Cardiac fibroblast (primary cell): Measurements from ENCODE around the gene MAN1A1.
A peak's percentile ranks its signal among the peaks of the same experiment; 100 is the strongest.

ENCODE experiments used
- DNase-seq, 2 donors: peaks; one replicate each; pipeline versions ENCODE4 v3.0.0 to v3.0.0-alpha.2; 2010; ENCODE audit warnings: low read depth in 2 of 2
- H3K4me3 ChIP-seq, 2 donors: replicated peaks in 1 of 2; 1 replicate in 1 of 2; 2 replicates in 1 of 2; pipeline ENCODE4 v1.5.1; 2011; ENCODE audit warnings: low read depth in 2 of 2, low read length in 2 of 2, mild to moderate bottlenecking in 2 of 2, moderate library complexity in 1 of 2
- CTCF ChIP-seq: IDR thresholded peaks from one replicate; pipeline ENCODE4 v1.5.1; 2011; ENCODE audit warnings: low read depth, mild to moderate bottlenecking, low read length, inconsistent platforms

MAN1A1 gene

DNA sequence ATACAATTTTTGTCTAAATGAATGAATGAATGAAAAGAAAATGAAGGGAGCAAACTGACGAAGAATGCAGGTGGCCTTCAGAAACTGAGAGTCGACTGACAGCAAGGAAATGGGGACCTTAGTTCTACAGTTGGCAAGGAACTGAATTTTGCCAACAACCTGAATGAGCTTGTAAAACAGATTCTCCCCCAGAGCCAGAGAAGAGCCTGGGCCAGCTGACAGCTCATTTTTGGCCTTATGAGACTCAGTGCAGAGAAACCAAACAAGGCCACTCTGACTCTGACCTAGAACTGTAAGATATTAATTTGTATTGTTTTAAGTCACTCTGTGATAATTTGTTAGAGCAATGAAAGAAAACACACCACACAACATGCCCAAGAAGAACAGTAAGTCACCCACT lies 21.8 kb downstream of the MAN1A1 start:
- no peak for DNase-seq
- H3K4me3 ChIP-seq, result no peak overlapping the region
- no peak for TF ChIP-seq CTCF

DNA sequence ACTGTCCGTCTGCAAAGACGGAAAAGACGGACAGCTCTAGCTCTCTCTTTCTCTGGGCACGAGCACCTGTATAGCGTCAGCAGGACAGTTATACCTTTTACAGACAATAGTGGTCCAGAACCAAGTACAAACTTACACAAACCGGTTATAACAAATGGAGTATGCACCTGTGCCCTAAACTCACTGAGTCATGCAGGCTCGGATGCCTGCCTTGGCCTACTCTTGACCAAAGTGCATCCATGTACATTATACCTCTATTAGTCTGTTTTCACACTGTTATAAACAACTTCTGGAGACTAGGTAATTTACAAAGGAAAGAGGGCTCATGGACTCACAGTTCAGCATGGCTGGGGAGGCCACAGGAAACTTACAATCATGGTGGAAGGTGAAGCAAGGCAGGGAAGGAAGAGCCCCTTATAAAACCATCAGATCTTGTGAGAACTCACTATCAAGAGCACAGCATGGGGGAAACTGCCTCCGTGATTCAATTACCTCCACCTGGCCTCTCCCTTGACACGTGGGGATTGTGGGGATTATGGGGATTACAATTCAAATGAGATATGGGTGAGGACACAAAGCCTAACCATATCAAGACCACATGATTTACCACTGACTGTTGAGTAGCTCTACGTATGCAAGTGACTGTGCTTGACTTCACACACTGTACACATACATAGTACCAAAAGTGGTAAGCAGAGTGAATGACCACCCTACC lies 23.1 kb downstream of the MAN1A1 start:
- no peak for DNase-seq
- no peak for TF ChIP-seq CTCF
- H3K4me3 ChIP-seq, result no peak overlapping the region

DNA sequence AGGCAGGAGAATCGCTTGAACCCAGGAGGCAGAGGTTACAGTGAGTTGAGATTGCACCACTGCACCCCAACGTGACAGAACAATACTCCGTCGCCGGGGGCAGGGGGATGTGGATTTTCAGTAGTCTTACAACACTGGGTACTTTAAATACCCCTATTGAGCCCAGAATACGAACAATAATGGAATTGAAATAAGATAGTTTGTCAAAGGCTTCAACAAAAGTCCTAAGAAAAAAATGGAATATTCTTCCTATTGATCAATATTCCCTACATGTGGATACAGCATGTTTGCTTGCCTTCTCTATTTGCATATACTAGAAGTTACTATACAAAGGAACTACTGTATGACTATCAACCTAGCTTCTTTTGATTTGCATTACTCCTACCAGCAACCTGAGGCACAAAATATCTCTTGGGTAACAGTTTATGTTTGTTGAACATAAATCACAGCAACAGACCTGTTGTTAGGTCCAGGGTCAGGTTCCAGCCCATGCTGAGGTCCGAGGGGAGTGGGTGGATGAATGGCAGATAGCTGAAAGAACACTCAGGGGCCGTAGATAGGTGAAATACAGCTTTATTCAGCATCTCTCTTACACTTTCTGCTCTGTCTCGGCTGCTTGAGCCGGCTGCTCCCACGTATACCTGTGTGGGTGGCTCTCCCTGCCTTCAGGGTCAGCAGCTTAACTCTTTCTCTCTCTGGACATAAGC lies 23.8 kb downstream of the MAN1A1 start:
- TF ChIP-seq CTCF, result no peak
- no peak for DNase-seq
- no peak overlapping the region for H3K4me3 ChIP-seq

DNA sequence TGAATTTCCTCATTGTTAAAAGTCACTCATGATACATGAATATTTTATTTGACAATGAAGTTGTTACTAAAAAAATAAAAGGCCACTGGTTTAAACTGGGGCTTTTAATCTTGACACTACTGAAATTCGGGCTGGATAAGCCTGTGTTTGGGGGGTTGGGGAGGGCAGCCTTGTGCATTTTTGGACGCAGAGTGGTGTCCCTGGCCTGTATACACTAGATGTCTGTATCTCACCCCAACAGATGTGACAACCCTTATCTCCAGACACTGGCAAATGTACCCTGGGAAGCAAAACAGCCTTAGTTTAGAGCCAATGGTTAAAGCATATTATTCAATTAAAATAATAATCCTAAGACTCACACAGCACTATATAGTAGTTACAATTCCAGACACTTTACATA lies 24.8 kb downstream of the MAN1A1 start:
- no peak for DNase-seq
- H3K4me3 ChIP-seq, result no peak overlapping the region
- TF ChIP-seq CTCF, result no peak

DNA sequence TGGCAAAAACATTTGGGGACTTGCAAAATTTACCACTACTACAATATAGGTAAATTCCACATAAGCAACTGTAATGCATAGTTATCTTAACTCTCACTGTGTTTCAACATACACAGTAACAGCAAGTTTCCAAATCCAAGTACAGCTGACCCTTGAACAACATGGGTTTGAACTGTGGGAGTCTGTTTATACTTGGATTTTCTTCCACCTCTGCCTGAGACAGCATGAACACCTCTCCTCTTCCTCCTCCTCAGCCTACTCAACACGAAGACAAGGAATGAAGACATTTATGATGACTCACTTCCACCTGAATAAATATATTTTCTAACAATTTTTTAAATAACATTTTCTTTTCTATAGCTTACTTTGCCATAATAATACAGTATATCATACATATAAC lies 25.6 kb downstream of the MAN1A1 start:
- H3K4me3 ChIP-seq, result no peak overlapping the region
- DNase-seq, result peak in 1 of 2 donors; percentile 25
- no peak for TF ChIP-seq CTCF

- no peak for DNase-seq
- no peak overlapping the region for H3K4me3 ChIP-seq
- no peak for TF ChIP-seq CTCF
Measured at GRCh38 chr6:119323478-119323877, 26.1 kb downstream of the MAN1A1 start.
